Kidney epithelial cell (primary cell): ENCODE results near the gene MB21D2. TPM values are rescaled to one million over a fixed set of nuclear protein-coding genes. Genes with fewer than 3 reads are reported as not detected.
A peak's percentile ranks its signal among the peaks of the same experiment; 100 is the strongest.

Source experiments
- DNase-seq: peaks from one replicate; pipeline ENCODE4 v3.0.0-alpha.2; 2010; ENCODE audit warnings: low read depth
- H3K27me3 ChIP-seq: 2 replicates; pipeline ENCODE4 v1.6.0; 2011; ENCODE audit warnings: low read length; ENCODE audit not compliant: control insufficient read depth, insufficient read depth
- H3K36me3 ChIP-seq: 2 replicates; pipeline ENCODE4 v1.5.1; 2011; ENCODE audit warnings: low read length; ENCODE audit not compliant: control insufficient read depth, insufficient read depth
- H3K4me3 ChIP-seq: 2 replicates; pipeline ENCODE4 v1.5.1; 2011; ENCODE audit warnings: low read depth, mild to moderate bottlenecking, control low read depth, low read length
- total RNA-seq: library from RNA; depleted of rRNA; stranded (reverse); fragments of >200 nt; gene quantifications from 2 replicates; pipeline ENCODE4 v1.2.3, GENCODE V29; 2015
- TF ChIP-seq, protein P1 (sequence below): IDR thresholded peaks from 2 replicates; pipeline ENCODE4 v1.5.1; 2011; ENCODE audit warnings: mild to moderate bottlenecking, moderate library complexity, low read length, control low read depth, inconsistent platforms; ENCODE audit not compliant: insufficient read depth, poor library complexity, severe bottlenecking

Gene MB21D2
- total RNA-seq, 1 donor from 2014 or later: 18.9 TPM

DNA sequence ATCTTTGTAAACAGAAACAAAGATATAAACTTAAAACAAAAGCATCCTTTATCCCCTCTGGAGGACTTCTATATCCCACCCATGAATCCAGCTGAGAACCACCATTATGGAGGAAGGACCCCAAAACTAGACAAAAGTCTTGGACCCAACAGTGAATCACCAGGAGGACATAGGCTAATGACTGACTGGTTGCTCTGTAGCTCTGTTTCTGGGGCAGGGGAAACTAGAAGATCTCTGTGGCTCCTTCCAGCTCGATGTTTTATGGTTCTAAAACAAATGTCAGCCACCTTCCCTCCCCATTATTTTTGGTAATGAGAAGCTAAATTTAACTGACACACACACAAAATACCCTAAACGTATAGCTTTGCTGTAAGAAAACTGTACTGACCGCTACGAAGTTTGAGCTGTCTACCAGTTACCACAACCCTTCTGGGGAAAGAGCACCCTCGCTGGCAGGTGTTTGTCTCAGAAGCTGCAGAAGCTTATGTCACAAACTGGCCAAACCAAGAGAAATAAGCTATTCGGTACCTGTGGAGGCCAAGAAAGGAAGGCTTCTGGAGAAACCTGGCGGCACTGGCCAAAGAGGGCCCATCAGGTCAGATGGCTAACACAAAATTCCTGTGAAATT lies 36.4 kb downstream of the MB21D2 start:
- Histone ChIP-seq H3K27me3 (no peaks in the 10 kb centered on the region), H3K4me3 (no peak overlapping the region), H3K36me3 (no peaks in the 10 kb centered on the region)
- DNase-seq: no peak
- TF ChIP-seq, protein P1, sequence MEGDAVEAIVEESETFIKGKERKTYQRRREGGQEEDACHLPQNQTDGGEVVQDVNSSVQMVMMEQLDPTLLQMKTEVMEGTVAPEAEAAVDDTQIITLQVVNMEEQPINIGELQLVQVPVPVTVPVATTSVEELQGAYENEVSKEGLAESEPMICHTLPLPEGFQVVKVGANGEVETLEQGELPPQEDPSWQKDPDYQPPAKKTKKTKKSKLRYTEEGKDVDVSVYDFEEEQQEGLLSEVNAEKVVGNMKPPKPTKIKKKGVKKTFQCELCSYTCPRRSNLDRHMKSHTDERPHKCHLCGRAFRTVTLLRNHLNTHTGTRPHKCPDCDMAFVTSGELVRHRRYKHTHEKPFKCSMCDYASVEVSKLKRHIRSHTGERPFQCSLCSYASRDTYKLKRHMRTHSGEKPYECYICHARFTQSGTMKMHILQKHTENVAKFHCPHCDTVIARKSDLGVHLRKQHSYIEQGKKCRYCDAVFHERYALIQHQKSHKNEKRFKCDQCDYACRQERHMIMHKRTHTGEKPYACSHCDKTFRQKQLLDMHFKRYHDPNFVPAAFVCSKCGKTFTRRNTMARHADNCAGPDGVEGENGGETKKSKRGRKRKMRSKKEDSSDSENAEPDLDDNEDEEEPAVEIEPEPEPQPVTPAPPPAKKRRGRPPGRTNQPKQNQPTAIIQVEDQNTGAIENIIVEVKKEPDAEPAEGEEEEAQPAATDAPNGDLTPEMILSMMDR: no peak

DNA sequence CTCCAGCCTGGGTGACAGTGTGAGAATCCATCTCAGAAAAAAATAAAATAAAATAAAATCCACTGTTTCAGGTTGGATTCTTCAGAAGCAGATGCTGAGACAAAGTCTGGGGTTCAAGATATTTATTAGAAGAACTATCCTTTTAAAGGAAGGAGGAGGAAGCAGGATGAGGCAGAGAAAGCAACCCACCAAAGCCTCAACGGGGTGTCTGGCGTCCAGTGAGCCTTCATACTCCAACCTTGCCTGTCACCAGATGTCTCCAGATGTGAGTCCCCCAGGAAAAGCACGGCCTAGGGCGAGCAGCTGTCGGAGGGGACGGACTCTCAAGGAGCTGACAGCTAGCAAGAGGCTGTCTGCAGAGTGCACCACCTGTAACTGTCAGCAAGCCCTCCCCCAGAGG lies 37.3 kb downstream of the MB21D2 start:
- no peaks in the 10 kb centered on the region for H3K27me3 ChIP-seq
- TF ChIP-seq, protein P1: no peak
- no peak for DNase-seq
- no peak overlapping the region for H3K4me3 ChIP-seq
- no peaks in the 10 kb centered on the region for H3K36me3 ChIP-seq

DNA sequence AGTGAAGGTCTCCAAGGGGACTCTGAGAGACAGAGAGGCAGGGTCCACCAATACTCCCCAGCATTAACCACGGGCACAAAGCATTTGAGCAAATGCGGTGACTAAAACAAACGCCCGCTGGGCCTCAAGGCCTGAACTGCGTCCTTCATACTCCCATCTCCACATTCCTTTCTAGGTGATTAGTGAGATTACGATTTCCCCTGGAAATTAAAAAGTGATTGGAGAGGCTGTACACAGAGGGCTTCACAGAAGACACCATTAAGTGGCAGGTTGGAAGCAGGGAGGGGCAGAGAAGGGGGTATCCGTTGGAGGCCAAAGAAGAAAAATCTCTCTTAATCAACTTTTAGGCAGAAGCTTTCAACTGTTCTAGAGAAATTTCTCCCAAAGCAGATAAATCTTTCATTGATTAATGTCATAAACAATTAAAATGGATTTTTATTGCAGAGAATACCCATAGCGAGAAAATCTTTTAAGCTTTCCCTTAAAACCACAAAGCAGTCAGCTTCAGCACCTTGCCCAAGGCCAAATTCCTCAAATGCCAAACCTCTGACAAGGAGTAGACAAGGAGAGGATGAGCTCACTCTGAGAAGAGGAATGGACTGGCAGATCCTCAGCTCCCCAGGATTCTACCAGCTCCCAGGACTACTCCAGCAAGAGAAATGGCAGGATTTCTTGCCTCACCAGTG lies 38.2 kb downstream of the MB21D2 start:
- no peaks in the 10 kb centered on the region for H3K36me3 ChIP-seq
- TF ChIP-seq, protein P1: no peak
- peak; percentile 97 for DNase-seq
- no peak overlapping the region for H3K4me3 ChIP-seq
- H3K27me3 ChIP-seq: no peaks in the 10 kb centered on the region

DNA sequence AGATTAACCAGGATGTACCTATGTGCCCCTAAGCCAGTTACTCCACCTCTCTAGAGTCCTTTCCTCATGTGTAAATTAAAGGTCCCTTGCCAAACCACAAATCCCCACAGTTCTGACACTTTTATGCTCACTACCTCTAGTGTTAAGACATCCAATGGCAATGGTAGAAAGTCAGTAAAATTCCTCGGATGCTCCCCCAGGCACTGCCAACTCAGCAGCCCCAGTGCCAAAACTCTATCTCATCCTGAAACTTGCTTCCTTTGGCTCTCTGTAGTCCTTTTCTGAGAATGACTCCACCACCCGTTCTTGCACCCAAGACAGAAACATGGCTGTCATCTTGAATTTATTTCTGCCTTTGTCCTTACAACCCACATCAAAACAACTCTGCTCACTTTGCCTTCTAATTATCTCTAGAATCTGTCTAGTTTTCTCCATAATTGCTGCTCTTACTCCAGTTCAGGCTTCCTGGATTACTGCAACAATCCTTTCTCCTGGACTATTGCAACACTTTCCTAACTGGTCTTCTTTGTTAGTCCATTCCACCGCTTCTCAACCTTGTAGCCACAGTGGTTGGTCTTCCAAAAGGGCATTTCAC lies 41.6 kb downstream of the MB21D2 start:
- TF ChIP-seq, protein P1: no peak
- no peaks in the 10 kb centered on the region for H3K36me3 ChIP-seq
- H3K4me3 ChIP-seq: no peak overlapping the region
- no peaks in the 10 kb centered on the region for H3K27me3 ChIP-seq
- no peak for DNase-seq

DNA sequence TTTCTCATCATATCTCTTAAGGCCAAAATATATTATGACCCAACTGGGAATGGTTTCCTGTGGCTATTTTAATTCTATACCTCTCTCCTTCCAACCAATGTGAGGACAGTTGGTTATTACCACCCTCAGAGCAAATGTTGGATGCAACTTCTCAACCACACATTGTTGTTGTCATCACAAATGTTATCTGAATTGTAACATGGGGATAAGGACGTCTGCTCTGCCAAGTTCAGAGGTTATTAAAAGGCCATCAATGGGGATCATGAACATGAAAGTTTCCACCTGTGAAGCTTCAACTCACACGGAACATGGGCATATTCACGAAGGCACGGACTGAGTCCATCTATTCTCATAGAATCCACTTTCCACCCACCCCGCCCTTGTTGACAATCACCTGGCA lies 46.8 kb downstream of the MB21D2 start:
- no peak for DNase-seq
- TF ChIP-seq, protein P1: no peak
- no peaks in the 10 kb centered on the region for H3K36me3 ChIP-seq
- no peaks in the 10 kb centered on the region for H3K27me3 ChIP-seq
- H3K4me3 ChIP-seq: no peak overlapping the region
